GM19467 (cell line): ENCODE results near the gene SCARF2.

Experiments
- ATAC-seq: cut with Tn5 transposase; IDR thresholded peaks from one replicate; pipeline ENCODE4 v1.9.1; 2021; ENCODE audit warnings: mild to moderate bottlenecking, moderate library complexity; ENCODE audit not compliant: unreplicated experiment

SCARF2 gene

GRCh38 chr22:20440637-20441591 is 3.3 kb upstream of the SCARF2 start:
- no peak for ATAC-seq

GRCh38 chr22:20439928-20440575 is 2.4 kb upstream of the SCARF2 start:
- ATAC-seq: no peak

- no peak for ATAC-seq
Measured at GRCh38 chr22:20439556-20439927, 1.9 kb upstream of the SCARF2 start.

- ATAC-seq: no peak
Measured at GRCh38 chr22:20438678-20439492, 1.3 kb upstream of the SCARF2 start.

- ATAC-seq: no peak
Measured at GRCh38 chr22:20438427-20438677, 727 bp upstream of the SCARF2 start.

GRCh38 chr22:20436768-20437612 is 635 bp downstream of the SCARF2 start:
- ATAC-seq: no peak

GRCh38 chr22:20436307-20436767 is 1.3 kb downstream of the SCARF2 start:
- ATAC-seq: no peak

GRCh38 chr22:20435436-20436306 is 2.0 kb downstream of the SCARF2 start:
- no peak for ATAC-seq

GRCh38 chr22:20434773-20435172 is 2.9 kb downstream of the SCARF2 start:
- no peak for ATAC-seq

GRCh38 chr22:20434264-20434751 is 3.3 kb downstream of the SCARF2 start:
- no peak for ATAC-seq

GRCh38 chr22:20433686-20434241 is 3.9 kb downstream of the SCARF2 start:
- no peak for ATAC-seq

- ATAC-seq: no peak
Measured at GRCh38 chr22:20433191-20433590, 4.4 kb downstream of the SCARF2 start.

GRCh38 chr22:20432244-20432686 is 5.4 kb downstream of the SCARF2 start:
- no peak for ATAC-seq

GRCh38 chr22:20431511-20432192 is 6.0 kb downstream of the SCARF2 start:
- ATAC-seq: no peak

- ATAC-seq: no peak
Measured at GRCh38 chr22:20430720-20431510, 6.7 kb downstream of the SCARF2 start.

- ATAC-seq: no peak
Measured at GRCh38 chr22:20430101-20430719, 7.4 kb downstream of the SCARF2 start.
